UCSD-AML1 (cell line): ENCODE results near the gene TTC32.

Experiments
- DNase-seq: peaks from one replicate; lab custom pipeline; 2025; ENCODE audit not compliant: unreplicated experiment; lab: John Stamatoyannopoulos, UW

The TTC32 gene

DNA sequence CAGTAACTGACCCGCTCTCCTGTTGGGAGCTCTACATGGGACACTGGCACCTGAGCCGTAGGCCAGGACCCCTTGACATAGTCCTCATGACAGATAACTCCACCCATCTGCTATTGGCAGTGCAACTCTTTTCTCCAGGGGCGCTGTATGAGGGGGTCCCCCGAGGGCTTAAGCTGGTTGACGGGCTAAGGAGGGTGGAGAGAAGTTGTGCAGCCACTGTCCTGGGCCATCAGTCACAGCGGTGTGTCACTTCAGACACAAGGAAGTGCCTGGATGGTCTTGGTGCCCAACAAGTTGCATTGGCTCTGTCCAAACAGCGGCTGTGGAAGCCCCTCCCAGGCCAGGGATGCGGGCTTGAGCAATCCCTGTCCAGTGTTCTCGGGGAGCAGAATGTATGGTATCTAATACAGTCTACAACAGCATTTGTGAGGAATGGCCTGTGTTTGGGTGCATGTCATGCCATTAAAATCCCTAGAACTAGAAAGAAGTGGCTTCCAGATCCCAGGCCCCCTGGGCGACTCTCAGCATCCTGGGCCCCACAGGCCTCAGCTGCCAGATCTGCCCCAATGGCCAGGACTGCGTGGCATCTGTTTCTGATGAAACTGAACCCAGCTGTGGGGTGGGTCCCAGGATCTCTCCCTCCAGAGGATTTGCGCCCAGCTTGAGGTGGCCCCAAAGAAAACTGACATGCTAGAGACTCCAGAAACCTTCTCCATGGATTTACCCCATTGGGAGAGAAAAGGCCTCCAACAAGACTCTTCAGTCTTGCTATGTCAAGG lies 23.3 kb downstream of the TTC32 start:
- no peak for DNase-seq

DNA sequence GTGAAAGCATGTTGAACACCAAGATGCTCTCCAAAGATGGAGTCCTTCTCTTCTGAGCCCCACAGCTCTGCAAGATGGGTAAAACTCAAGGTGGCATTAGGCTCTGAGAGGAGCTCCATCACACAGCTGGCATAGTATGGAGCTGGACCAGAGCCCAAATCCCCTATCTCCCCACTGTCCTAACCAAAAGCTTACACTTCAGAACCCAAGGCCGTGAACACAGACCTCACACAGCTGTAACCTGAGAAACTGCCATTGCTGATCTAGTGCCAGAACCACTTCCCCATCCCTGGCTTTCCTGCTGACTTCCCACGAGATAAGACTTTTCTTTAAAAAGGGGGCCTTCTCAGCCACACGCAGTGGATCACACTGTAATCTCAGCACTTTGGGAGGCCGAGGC lies 25.0 kb downstream of the TTC32 start:
- DNase-seq, result no peak

DNA sequence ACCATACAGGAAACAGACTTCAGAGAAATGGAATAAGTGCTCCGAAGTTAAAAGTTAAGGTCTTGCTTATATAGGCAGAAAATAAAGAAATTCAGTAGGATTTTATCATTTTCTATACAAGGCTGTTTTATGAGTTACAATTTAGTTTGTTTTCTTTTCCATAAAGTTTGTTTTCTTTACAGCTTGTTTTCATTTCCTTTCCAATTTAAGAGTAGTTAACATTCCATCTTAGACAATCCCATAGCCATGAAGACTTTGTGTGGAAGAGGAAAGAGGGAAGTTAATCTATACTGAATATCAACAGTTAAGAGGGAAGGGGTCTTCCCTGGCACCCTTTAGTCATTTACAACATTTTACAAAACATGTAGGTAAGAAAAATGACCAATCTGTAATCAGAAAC lies 26.5 kb downstream of the TTC32 start:
- DNase-seq, result no peak

DNA sequence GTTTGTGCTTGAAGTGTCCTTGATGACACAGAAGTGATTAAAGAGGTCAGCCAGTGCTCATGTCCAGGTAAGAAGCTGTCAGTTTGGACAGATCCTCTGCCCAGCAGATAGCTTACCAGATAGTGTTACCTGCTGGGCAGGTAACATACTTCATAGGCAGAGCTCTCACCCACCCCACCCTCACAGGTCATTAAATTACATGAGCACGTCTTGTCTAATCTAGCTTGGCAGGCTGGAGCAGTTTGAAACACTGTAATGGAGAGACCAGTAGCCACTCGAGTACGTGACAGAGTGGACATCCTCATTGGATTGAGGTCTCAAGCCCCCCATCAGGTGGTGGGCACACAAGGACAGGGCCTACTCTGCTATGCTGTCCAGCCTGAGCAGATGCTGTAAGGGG lies 27.1 kb downstream of the TTC32 start:
- DNase-seq, result no peak

DNA sequence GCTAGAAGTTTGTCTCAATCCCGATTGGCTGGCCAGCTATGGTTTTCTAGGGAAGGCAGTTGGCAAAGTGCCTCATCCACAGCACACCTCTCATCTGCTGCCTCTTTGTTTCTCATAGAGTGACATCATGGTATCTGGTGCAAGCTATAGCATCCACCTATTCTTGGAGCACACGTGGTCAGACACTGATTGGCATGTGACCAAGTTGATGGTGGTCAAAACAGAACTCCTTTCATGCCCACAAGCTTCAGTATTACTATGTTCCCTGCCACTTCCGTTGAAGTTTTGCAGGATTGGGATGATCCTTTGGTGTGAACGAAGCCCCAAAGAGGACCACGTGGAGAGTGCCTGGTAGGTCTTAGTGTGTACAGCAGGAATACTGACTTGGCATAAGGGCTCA lies 28.8 kb downstream of the TTC32 start:
- DNase-seq, result no peak

DNA sequence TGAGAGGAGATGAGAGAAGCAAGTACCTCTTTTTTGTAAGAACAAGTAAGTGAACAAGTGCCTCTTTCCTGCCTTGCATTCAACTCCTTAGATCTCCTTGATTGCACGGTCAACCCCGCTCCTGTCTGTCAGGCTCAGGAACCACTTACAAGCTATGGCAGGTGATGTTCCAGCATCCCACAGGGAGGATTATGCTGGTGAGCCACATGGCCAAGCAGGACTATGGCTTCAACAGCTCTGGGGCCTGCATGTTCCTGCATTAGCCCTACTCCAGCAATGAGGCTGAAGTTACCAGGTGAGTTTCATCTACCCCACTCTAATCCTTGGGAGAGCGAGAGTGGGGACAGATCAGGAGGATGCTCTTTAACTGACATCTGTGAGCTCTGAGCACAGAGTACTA lies 29.5 kb downstream of the TTC32 start:
- DNase-seq, result no peak

DNA sequence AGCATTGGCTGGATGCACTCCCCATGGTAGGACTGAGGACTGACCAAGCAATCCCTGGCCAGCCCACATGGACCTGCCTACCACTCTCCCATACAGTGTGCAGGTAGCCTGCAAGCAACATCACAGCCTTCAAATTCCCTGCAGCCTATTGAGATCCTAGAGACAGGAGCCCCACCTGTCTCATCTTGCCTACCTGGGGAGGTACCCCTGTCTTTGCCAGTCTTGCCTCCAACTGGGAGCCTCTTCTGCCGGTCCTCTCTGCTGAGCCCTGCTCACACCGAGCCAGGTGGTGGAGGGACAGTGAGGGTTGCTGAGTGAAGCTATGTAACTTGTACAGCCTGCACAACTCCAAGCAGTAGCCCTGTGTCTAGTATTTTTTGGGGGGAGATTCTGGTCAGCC lies 29.9 kb downstream of the TTC32 start:
- no peak for DNase-seq

DNA sequence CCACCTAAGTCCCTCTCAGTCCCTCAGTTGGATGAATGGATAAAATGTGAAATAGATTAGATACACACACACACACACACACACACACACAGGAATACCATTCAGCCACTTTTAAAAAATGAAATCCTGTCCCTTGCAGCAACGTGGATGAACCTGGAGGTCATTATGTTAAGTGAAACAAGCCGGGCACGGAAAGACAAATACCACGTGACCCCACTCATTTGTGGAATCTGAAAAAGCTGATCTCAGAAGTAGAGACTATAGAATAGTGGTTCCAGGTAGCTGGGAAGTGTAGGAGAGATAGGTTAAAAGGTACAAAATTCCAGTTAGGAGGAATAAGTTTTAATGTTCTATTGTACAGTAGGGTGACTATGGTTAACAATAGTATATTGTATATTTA lies 31.0 kb downstream of the TTC32 start:
- DNase-seq, result no peak

DNA sequence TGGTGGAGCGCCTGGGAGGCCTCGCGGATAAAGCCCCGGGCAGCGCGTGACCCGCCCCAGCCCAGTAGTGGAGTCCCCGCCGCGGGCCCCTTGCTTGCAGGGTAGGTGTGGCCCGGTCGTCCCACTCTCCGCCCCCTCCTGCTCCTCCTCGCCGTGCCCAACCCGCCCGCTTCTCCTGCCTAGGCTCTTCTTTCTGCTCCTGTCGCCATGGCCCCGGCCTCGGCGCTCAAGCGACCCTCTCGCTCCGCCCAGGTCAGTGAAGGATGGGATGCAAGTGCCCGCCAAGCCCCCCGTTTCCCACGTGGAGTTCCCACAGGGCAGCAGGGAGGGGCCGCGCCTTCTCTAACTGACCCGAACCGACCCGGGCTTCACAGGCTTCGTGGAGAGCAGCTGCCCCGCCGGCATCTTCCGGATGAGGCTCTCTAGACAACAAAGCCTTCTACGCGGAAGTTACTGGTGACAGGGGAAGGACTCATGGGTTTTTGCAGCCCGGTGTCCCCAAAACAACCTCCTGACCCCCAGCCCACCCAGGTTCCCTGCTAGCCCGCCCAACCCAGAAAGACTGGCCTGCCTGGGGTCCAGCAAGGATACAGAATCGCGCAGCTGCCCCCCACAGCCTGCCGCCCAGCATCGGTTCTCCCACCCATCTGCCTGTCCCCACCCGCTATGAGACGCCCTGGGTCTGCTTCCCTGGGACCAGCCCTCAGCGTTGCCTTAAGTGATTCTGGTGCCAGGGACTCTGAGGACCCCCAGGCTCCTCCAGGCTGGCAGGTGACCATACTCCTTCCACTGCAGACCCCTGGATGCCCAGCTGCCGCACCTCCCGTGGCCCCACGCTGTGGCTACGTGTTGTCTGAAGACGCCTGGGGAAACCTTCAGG lies 32.8 kb downstream of the TTC32 start:
- no peak for DNase-seq

DNA sequence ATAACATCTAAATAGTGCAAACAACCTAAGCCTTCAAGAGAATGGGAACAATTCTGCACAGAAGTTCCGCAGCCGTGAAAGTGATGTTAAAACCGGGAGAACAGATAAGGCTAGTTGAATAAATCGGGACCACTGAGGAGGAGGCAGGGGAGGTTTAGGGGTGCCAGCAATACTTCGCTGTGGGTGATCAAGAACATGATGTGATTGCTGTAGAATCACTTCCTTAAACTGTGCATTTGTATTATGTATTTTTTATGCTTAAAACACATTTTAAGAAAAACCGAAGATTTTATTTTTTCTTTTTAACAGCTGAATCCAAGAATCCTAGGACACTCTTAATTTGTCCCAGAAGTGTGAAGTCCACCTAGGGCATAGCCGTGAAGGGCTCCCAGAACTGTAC lies 33.6 kb downstream of the TTC32 start:
- no peak for DNase-seq

DNA sequence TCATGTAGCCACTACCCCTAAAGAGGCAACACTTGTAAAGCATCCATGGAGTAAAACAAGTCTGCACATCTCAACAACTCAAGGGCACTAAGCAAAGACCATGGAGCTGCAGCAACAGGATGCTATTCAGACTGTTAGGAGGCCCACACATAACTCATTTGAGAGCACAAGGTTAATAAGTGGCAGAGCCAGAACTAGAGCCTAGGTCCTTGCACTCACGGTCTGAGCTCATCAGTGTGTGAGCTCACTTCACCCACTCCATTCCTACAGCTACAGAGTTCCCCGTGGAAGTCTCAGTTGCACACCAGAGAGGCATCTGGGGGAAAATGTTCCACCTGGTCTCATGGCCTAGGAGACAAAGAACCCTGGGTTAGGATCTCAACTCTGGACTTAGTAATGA lies 35.0 kb downstream of the TTC32 start:
- no peak for DNase-seq

DNA sequence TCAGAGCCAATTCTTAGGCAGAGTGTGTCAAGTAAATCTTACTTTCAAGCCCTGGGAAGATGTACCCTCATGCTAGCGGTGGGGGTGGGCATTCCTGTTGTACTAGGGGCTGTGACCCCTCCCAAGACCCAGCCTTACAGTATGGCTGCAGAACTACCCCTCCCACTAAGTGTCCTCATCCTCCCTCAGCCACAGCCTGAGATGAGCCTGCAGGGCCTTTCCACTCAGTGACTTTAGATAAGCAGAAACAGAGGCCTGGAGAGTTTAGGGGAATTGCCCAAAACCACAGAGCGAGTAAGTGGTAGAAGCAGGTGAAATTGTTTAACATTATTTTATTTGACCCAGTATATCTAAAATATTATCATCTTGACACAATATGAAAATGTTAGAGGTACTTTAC lies 36.6 kb downstream of the TTC32 start:
- no peak for DNase-seq

DNA sequence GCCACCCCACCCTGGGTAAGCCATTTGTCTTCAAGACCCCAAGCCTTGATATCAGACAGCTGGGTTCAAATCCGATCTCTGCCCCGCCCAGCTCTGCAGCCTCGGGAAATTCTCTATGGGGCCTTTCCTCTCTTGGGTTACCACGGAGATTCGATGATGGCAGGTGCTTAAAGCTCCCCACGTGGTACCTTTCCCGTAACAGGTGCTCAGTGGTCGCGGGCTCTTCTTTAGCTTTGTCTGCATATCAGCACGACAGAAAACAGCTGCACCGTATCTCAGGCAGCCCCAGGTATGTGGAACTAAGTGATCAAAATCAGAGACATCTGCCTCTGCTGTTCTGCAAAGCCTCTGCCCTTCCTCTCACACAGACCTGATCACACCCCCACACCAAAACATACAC lies 37.4 kb downstream of the TTC32 start:
- DNase-seq, result no peak

DNA sequence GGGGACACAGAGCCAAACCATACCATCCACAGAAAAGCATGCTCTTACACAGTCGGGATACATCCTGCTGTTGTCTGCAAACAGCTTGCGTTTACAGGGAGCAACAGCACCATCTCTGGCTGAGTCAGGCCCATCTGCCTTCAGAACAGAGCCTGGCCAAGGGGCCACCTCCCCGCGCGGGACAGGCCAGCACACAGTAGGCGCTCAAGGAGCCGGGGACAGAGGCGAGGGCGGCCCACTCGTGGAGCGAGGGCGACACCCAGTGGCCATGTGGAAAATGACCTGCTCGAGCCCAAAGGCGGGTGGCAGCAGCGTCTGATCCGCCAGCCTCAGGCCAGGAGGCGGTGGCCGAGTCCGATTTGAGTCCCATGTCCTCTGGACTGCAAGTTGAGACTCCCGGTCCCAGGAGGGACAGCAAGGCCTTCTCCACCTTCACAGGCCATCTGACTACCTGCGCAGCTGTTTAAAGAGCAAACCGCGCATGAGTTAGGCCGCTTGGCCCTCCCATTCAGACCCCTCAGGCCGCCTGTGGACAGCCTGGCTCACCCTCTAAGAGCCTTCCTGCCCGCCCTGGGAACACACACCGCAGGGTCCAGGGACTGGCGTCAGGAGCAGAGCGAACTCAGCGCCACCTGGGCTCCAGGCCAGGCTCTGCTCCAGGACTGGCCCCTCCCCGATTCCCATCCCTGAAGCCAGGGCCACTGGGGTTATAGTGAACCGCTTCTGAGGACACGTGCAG lies 38.3 kb downstream of the TTC32 start:
- peak; percentile 55 for DNase-seq

DNA sequence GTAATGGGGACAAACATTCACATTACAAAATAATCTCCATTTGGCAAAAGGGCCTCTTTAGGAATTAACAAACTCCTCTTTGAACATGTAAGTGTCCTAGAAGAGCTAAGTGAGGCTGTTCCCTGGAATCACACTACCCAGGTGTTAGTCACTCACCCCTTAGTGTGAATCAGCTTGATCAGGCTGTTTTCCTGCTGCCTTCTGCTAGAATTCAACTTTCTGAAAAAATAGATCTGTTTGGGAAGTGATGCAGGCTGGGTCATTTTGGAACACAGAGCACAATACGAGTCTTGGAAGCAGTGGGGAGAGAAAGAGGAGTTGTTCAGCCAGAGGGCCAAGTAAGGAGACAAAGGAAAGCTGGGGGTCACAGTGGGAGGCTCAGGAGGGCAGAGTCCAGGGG lies 40.0 kb downstream of the TTC32 start:
- DNase-seq, result no peak

DNA sequence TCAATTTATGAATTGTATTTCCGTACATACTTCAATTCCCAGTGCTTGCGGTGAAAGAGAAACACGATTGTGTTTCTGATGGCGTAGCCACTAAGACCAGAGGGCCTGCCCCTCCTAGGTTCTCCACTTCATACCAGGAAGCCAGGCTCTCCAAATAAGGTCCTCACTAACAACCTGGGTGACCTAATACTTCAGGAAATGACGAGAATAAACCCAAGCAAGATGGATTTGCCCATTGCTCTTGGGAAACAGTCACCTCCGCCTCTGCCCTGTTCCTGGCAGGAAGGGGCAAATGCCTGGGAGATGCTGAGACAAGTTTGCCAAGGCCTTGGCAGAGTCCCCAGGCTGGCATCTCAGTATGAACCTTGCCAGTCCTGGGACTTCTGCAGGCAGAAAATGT lies 41.8 kb downstream of the TTC32 start:
- no peak for DNase-seq

DNA sequence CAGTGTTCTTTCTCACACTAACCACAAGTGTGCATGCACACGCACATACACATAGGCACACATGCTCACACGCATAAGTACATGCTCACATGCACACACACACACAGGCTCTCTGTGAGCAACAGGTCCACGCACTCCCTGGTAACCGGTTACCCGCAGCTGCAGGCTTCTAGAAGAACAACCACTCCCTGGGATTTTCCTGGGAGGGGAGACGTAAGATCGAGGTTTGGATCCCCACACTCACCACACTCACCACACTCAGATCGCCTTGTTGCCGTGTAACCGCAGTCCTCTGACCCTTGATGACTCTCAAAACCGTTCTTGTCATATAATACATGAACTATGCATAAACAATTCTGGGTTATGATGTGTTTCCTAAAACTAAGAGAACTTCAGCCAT lies 42.2 kb downstream of the TTC32 start:
- no peak for DNase-seq

DNA sequence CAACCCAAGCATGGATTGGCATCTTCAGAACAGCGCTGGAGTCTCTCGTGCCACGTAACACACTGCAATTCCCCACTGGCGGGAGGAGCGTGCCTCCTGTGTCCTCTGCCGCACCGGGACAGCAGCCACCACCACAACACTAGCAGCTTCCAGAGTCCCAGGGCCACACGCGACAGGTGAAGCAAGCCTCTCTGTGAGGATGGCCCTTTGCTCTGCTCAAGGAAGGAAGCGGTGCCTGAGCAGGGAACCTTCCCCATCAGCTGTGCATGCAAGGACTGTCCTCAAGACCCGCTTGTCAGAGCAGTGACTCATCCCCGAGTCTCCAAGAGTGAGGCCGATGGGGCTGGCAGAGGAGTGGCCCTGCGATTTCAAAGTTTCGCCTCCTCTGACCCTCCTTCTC lies 44.0 kb downstream of the TTC32 start:
- DNase-seq, result no peak

DNA sequence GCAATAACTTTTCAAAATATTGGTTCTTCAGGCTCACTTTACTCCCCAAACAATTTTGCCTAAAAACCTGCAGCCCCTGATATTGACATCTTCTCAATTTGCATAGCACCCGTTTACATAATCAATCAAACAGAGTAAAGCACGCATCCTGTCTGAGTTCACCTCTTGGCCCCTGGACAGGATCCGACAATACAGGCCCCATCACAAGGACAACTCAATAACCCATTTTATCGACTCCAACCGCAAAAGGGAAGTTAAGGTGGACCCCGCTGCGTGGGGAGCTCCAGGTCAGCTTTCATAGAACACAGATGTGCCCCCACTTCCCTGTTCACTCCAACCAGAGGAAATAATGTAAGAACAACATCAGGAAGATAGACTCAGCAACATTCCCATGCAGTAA lies 44.7 kb downstream of the TTC32 start:
- DNase-seq, result peak; percentile 16

DNA sequence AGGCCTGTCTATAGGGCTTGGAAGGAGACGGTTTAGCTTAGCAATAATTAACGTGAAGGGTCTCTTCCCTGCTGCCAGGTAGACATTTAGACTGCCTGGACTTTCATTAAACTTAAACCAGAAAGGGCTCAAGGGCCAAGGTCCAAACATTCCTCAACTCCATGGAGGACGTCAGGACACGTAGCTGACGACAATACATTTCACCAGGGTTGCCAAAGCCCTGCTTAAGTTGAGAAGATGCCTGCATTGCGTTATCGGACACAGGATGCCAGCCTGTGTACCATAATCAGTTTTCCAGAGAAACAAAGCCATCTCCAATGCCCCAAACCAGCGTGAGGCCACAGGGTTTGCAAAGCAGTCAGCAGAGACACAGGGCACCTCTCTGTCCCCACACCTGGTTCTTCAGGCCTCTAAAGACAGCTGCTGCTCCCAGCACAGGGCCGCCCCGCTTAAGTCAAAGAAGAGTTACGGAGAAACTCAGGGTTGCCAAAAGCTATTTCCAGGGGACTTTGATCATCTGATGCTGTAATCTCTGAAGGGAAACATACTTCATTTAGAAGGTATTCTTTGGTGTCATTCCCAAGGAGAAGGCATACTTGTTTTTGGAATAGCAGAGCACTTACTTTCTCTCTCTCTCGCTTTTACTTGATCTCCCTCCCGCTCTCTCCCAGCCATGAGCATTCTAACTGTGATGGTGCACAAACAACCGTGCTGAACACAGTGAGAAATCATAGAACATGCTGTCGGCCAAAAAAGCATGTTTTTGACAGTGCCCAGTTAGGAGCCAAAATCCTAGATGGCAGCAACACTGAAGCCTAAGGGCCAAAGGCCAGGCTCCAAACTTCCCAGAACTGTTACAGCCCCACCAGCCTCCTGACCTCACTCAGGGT lies 46.0 kb downstream of the TTC32 start:
- DNase-seq, result no peak
